Activated CD4-positive, alpha-beta T cell treated with anti-CD3 and anti-CD28 coated beads, Interleukin-10, Interleukin-2, amounts not matched to agents 100 ng/mL and 50 ng/mL, durations not matched to agents 16 hours and 8 hours (primary cell): Measurements from ENCODE around the gene RNU6-1.

Source experiments
- DNase-seq: peaks from one replicate; pipeline ENCODE4 v3.0.0-alpha.2; 2020

The RNU6-1 gene

GRCh38 chr15:67832897-67833709 is 6.7 kb downstream of the RNU6-1 start:
- DNase-seq: no peak

DNA sequence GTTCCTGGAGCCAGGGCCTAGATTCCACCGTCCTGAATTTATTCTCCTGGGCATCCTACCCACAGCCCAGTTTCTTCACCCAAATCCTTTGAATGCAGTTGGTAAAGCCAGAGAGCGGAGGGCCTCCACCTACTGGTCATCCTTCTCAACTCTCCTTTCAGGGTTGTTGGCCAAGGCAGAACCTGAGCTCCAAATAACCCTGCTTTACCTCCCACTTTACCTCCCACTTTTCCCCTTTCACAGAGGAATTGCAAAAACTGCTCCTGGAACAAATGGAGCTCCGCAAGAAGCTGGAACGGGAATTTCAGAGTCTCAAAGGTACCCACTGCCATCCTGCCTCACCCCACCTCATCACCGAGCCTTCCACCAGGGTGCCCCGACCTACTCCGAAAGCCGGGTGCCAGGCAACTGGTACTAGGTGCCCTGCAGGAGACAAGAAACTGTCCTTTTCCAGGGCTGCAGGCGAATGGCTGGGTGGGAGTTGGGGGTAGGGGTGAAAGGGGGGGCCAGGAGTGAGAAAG is 7.8 kb downstream of the RNU6-1 start:
- no peak for DNase-seq

GRCh38 chr15:67831363-67831762 is 8.5 kb downstream of the RNU6-1 start:
- no peak for DNase-seq

DNA sequence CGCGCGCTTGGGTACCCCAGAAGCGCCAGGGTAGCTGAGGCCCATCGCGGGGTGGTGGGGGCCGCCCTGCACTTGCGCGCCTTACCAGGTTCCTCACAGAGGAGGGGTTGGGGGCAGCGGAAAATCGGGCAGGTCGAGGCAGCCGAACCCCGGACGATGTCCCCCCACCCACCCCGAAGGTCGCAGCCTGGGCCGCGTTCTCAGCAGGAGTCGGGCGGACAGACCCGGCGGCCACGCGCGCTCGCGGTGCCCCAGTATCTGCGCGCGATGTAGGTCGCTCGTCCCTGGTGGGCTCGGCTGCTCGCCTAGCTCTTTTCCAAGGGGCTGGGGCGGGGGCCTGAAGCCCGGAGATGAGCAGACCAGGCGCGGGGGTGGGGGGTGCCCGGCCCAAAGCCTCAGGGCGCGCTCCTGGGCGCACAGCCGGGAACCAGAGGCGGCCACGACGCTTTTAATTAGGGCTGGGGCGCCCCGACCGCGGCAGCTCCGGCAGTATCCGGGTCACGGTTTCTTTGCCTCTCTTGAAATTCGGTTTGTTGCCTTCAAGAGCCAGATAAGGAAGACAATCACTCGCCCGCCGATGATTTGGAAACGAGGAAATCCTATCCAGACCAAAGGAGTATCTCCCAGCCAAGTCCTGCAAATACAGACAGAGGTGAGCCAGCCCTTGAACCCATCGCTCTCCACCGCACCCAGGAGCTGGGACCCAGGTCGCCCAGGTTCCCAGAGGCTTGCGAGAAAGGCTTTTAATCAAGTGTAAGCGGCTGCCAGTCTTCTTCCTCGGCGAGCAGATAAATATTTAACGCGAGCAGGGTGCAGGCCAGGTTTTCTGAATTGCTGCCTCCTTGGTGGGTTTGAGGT is 10.0 kb downstream of the RNU6-1 start:
- no peak for DNase-seq

DNA sequence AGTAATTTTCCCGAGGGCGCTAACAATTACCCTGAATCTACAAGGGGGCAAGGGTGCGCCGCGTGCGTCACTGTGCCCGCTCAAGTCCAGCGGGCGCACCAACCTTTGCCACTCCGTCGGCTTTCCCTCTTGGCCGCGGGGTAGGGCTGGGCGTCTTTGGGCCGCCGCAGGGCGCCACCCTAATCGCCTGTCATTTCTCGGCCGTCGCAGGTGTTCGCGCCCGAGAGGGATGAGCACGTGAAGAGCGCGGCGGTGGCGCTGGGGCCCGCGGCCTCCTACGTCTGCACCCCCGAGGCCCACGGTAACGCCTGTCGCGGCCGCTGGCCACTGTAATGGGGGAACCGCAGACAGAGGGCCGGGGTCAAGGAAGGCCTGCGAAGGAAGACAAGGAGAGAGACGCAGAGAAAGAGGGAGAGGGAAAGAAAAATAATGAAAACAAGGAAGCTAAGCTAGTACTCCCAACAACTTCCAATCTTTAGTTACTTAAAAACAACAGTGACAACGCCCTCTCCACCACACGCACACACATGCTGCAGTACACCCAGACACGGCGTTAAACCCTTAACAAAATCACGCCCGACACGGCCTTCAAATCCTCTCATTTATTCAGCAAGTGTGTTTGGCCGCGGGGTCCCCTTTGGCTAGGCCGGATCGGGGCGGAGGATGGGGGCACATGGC is 10.7 kb downstream of the RNU6-1 start:
- DNase-seq: no peak

- no peak for DNase-seq
Measured at GRCh38 chr15:67828278-67828968, 11.4 kb downstream of the RNU6-1 start.

DNA sequence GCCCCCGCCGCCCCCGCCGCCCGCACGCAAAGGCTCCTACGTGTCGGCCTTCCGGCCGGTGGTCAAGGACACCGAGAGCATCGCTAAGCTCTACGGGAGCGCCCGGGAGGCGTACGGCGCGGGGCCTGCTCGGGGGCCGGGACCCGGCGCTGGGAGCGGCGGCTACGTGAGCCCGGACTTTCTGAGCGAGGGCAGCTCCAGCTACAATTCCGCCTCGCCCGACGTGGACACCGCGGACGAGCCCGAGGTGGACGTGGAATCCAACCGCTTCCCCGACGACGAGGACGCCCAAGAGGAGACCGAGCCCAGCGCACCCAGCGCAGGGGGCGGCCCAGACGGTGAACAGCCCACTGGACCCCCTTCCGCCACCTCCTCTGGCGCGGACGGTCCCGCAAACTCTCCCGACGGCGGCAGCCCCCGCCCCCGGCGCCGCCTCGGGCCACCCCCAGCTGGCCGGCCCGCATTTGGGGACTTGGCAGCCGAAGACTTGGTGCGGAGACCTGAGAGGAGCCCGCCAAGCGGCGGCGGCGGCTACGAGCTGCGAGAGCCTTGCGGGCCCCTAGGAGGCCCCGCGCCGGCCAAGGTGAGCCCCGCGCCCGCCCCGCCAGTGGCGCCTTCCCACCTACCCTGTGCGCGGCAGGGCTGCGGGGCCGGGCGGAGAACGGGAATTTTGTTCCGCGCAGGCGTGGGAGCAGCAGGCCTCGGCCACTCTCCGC is 12.1 kb downstream of the RNU6-1 start:
- no peak for DNase-seq

DNA sequence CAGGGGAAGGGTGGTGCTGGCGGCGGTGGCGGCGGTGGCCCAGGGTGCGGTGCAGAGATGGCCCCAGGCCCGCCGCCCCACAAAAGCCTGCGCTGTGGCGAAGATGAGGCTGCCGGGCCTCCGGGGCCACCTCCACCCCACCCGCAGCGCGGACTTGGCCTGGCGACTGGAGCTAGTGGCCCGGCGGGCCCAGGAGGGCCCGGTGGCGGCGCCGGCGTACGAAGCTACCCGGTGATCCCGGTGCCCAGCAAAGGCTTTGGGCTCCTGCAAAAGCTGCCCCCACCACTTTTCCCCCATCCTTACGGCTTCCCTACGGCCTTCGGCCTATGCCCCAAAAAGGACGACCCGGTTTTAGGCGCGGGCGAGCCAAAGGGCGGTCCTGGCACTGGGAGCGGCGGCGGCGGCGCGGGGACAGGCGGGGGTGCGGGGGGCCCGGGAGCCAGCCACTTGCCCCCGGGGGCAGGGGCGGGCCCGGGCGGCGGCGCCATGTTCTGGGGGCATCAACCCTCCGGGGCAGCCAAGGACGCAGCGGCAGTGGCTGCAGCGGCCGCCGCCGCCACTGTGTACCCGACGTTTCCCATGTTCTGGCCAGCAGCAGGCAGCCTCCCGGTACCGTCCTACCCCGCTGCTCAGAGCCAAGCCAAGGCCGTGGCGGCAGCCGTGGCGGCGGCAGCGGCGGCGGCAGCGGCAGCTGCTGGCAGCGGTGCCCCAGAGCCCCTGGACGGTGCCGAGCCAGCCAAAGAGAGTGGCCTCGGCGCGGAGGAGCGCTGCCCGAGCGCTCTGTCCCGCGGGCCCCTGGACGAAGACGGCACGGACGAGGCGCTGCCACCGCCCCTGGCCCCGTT is 12.9 kb downstream of the RNU6-1 start:
- DNase-seq: no peak

- DNase-seq: no peak
Measured at GRCh38 chr15:67825881-67826716, 13.7 kb downstream of the RNU6-1 start.

GRCh38 chr15:67824976-67825880 is 14.6 kb downstream of the RNU6-1 start, which contains the start of gene SKOR1:
Gene SKOR1, plus strand, starts transcription at chr15:67825509. Its CDS starts 94 bp downstream, at chr15:67825603.
- DNase-seq: no peak

DNA sequence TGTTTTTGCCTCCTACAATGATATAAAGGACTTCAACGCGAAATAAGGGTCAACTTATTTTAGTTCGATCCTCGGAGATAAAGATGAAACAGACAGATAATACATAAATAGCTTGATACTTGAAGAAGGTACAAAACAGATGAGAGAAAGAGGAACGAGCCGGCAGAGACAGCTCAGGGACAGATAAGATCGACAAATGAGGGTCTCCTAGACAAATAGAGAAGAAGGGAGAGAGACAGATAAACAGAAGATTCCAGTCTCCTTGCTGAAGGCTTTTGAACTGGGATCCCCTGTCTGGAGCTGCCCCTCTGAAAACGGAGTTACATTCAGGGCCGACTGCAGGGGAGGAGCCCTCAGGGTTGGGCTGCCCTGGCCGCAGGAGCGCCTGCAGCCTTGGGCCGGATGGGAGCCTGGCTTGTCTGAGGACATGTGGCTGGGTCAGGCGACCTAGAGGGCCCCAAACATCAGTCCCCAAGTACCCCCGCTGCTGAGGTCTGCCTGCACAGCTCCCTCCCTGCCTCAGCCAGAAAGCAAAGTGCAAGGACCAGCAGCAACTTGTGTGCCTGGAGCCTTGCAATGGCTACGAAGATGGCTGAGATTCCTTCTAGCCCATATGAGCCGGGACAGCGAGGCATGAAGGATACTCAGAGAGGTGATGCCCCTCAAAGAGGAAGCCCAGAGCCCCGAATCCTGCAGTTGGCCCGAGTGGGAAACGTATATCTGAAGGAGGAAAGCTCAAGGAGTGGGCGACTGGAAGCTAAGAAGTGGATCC is 15.5 kb downstream of the RNU6-1 start:
- no peak for DNase-seq

GRCh38 chr15:67823314-67824196 is 16.3 kb downstream of the RNU6-1 start:
- DNase-seq: no peak

- DNase-seq: no peak
Measured at GRCh38 chr15:67822537-67823313, 17.1 kb downstream of the RNU6-1 start.

DNA sequence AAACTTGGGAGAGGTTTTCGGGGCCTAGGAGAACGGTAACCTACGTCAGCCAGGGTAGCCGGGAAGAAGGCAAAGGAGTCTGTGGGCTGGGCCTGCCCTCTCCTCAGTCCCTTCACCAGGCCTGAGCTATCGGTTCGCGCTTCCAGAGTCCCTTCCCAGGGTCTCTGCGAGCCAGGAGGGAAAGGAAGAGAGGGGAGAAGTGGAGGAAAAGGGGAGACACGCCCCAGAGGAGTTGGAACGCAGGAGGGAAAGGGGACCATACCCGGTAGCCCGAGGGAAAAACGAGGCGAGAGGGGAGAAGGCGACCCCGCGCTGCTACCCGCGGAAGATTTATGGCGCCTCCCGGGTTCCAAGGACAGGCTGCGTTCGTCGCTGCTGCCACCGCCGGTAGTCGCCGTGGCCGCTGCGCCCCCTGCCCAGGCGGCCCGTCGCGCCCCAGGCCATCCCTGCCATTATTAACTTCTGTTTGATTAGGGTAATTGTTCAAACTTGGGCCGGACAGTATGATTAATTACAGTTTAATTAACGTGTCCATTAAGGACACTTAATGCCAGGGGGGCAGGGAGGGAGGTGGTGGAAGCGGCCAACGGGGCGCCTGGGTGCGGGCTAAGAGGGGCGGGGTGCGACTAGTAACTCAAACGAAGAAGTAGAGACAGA is 17.9 kb downstream of the RNU6-1 start:
- no peak for DNase-seq

- peak; percentile 31 for DNase-seq
Measured at GRCh38 chr15:67820992-67821783, 18.7 kb downstream of the RNU6-1 start.
